GM20431 (cell line): ENCODE measurements around the gene ERN1.

Experiments used
- in situ Hi-C: fragments of 300-500 bp; cut with MseI, MboI; formaldehyde crosslinking; loops from one replicate; pipeline ENCODE4 v1.15.0; 2020; ENCODE audit warnings: low sequenced_read_pairs; ENCODE audit not compliant: unreplicated experiment

ERN1 gene

GRCh38 chr17:64092952-64093451, 36.9 kb downstream of the ERN1 start:
- in situ Hi-C loops, result no loop called here

- in situ Hi-C loops, result no loop called here
These were observed 37.8 kb downstream of the ERN1 start for GRCh38 chr17:64092113-64092512.

GRCh38 chr17:64091571-64091970, 38.4 kb downstream of the ERN1 start:
- in situ Hi-C loops, result no loop called here

GRCh38 chr17:64091116-64091515, 38.8 kb downstream of the ERN1 start:
- in situ Hi-C loops, result no loop called here

GRCh38 chr17:64090144-64090543, 39.8 kb downstream of the ERN1 start:
- in situ Hi-C loops, result no loop called here

GRCh38 chr17:64087252-64088005, 42.5 kb downstream of the ERN1 start:
- in situ Hi-C loops, result no loop called here

DNA sequence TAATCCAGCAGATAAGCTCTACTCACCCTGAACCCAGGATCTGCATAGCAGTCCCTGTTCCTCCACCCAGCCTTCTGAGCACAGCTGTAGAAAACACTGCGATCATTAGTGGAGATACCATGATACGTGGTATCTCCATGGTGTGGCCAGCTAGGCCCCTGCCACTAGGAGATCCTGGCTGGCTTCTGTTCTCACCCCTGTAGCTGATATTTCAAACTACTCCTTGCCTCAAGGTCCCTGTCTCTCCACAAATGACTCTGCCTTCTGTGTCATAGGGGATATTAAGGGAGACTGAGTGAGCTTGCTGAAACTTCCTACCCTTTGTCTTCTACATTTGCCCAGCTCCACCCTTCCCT, 44.3 kb downstream of the ERN1 start:
- in situ Hi-C loops, result no loop called here

DNA sequence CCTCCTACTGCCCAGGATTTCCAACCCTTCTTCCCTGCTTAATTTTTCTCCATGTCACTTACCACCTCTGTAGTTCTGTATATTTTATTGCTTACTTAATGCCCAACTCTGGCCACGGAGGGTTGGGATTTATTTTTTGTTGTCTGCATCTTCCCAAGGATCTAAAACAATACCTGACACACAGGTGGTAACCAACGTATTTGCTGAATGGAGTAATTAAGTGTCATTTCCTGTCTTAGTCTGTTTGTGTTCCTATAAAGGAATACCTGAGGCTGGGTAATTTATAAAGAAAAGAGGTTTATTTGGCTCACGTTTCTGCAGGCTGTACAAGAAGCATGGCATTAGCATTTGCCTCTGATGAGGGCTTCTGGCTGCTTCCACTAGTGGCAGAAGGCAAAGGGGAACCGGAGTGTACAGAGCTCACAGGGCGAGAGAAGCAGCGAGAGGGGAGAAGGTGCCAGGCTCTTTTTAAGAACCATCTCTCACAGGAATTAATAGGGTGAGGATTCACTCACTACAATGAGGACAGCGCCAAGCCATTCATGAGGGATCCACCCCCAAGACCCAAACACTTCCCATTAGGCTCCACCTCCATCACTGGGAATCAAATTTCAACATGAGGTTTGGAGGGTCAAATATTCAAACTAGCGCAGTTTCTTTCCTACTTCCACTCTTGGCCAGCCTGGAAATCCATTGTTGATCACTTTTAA, 44.8 kb downstream of the ERN1 start:
- in situ Hi-C loops, result no loop called here

DNA sequence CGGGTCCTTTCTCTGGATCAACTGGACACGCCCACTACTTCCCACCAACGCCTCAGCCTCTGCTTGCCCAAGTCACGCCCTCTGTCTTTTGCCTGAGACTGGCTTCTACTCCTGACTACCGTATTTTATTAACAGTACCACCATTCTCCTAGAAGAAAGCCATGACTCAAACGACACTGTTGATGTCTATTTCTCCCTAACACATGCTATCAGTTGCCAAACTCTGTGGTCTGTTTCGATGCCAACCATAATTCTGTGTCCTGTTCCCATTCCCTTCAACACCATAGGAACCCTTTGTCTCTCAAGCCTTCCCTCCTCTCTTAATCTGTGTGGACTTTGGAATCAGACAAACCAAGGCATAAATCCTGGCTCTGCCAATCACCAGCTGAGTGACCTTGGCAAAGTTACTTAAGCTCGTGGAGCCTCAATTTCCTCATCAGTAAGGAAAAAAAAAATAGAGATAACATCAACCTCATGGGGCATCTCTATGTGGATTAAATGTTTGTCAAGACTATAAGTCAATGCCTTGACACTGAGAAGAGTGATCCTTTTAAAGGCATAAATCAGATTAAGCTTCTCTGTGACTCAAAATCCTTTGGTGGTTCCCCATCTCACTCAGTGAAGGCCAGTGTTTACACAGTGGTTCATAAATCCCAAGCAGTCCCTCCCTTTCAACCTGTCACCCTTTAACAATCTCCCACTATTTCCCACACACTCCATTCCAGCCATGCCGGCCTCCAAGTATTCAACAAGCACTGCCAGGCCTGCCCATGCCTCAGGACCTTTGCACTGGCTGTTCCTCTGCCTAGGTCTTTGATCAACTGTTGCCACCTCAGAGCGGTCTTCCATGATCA, 45.6 kb downstream of the ERN1 start:
- in situ Hi-C loops, result no loop called here

DNA sequence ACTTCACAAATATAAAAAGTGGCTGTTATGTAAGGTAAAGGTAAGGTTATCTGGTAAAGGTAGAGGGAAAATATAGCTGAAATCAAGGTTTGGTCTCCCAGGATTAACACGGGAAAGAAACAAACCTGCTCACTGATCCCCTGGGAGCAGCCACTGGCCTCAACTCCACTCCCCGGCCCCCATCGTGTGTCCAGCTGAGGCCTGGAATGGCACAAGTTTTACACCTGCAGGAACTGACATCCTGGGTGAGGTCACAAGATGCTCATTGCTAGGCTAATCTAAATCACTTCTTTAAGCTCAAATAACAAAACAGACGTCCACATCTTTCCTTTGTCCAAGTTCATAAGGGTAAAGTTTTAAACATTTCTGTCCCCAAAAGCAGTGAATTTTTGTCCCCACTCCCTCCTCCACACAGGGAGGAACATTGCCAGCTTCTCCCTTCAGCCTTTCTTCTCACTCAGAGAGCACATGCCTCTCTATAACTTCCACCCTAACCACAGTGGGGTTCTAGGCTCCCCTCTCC, 46.3 kb downstream of the ERN1 start:
- in situ Hi-C loops, result no loop called here

- in situ Hi-C loops, result no loop called here
These were observed 46.9 kb downstream of the ERN1 start for GRCh38 chr17:64083093-64083492.

GRCh38 chr17:64081802-64082799, 47.8 kb downstream of the ERN1 start:
- in situ Hi-C loops, result no loop called here

DNA sequence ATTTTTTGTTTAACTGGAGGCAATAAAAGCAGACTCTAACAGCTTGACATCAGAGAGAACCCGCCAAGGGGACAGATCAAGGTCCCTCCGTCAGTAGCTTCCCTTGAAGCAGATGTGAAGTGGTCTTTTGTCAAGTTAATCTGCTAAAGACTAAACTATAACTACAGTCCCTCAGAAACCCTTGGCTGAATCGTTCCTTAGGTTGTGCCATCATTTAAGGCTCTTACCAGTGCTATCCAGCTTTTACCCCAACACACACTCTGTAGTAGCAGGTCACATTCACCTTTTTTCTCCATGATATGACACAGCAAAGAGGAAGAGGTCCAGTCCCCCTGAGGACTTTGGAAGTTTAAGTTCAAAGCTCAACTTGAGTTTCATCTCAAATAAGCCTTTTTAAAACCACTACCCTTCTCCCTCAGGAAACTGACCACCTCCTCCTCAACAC, 49.7 kb downstream of the ERN1 start:
- in situ Hi-C loops, result no loop called here

GRCh38 chr17:64077379-64077778, 52.6 kb downstream of the ERN1 start:
- in situ Hi-C loops, result no loop called here

DNA sequence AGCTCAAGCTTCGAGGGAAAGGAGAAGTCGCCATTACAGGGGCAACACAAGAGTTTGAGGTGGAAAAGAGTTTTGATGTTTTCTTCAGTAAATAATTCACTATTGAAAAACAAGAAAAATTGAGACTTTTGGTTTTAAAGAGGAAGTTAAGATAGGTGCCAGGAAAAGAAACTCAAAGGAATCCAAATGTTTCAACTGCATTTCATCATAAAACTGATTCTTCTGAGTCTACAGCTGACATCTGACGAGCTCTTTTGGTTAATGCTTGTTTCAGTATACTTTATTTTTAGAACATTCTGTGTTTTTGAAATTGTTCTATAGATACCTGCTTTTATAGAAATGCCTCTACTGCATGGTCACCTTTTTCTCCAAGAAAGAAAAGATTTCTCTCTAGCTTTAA, 54.0 kb downstream of the ERN1 start:
- in situ Hi-C loops, result no loop called here

- in situ Hi-C loops, result no loop called here
These were observed 55.1 kb downstream of the ERN1 start for GRCh38 chr17:64074704-64075426.

DNA sequence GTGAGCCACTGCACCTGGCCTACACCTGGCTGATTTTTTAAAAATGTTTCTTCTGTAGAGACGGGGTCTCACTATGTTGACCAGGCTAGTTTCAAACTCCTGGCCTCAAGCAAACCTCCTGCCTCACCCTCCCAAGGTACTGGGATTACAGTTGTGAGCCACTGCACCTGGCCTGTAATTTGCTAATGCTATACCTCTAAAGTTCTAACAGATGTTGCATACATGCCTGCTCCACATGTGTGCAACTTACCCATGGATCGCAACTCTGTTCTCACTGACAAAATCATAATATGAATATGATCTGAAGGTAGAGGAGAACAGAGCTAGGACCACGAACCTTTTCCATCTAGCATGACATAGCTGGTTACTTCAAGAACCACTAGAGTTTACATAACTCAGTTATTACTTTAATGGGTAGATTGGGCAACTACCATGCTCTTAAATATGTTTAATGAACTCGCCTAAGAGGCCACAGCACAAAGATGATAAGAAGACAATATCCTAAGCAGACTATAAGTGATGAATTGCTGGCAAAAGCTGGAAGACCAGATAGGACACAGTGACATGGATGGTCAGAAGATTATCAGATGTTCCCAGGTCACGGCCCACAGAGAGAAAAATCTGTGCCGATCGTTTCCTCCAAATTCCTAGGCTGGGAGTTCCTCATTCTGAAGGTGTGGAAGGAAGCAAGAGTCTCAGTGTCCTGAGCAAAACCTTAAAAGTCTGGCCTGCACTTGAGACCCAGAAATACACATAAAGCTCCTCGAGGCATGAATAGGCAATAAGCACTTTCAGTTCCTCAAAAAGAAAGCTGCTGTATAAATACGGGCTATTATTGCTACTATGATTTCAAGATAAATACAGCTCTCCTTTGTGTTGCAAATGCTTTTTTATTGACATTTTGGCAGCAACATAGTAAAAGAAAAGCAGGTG, 55.9 kb downstream of the ERN1 start:
- in situ Hi-C loops, result no loop called here

DNA sequence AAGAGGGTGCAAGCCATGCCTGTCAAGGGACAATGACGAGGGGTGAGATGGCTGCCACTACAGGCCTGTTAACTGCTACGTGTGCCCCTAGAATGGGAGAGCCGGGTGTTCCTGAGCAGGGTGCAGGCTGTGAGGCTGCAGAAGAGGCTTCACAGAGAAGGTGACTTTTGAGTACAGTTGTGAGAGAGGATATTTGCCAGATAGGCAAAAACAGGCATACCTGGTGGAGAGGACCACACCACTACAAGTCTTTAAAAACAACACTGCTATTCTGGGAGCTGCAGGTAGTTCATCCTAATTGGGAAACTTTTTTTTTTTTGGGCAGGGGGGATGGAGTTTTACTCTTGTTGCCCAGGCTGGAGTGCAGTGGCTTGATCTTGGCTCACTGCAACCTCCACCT, 58.8 kb downstream of the ERN1 start:
- in situ Hi-C loops, result no loop called here
